ENCODE data around the gene COBLL1. TPM values are rescaled to one million over a fixed set of nuclear protein-coding genes. Genes with fewer than 3 reads are reported as not detected.

The COBLL1 gene
- total RNA-seq, 1 experiment from 2014 or later, result 42.1 TPM

GRCh38 chr2:164859251-164859818, 17.7 kb upstream of the COBLL1 start:
- BruUV-seq (replicated peaks), result no TSS peak
- Mint-ChIP-seq H3K36me3 (ENCODE audit: insufficient read depth, unreplicated experiment) (no peaks in the 10 kb centered on the region), H3K27ac (ENCODE audit: unreplicated experiment) (no peak overlapping the region), H3K9me3 (ENCODE audit: unreplicated experiment) (peaks cover 9% of the 10 kb centered on the region), H3K27me3 (ENCODE audit: insufficient read depth, unreplicated experiment) (no peaks in the 10 kb centered on the region), H3K4me1 (ENCODE audit: low read depth, unreplicated experiment) (no peaks in the 10 kb centered on the region), H3K4me3 (ENCODE audit: unreplicated experiment) (no peak overlapping the region)
- CTCF ChIA-PET, result no interaction called here
- no peak for TF ChIP-seq CTCF (IDR thresholded peaks at IDR 0.05; ENCODE audit: insufficient read depth in 1 of 2, low read depth in 1 of 2, low read length in 1 of 2, severe bottlenecking in 1 of 2, unreplicated experiment in 1 of 2)
- intact Hi-C loops (cut with micrococcal nuclease; ENCODE audit: unreplicated experiment), result no loop called here
- no peaks in the 10 kb centered on the region for H3K9me3 ChIP-seq
- no peak for DNase-seq
- no peak overlapping the region for H3K4me3 ChIP-seq (ENCODE audit: low read depth, low read length)
- H3K27me3 ChIP-seq (replicated peaks; ENCODE audit: control insufficient read depth, insufficient read depth, low read length), result no peaks in the 10 kb centered on the region
- H3K36me3 ChIP-seq (ENCODE audit: control insufficient read depth, insufficient read depth, low read length), result no peaks in the 10 kb centered on the region
- no peaks in the 10 kb centered on the region for H3K4me1 ChIP-seq
- POLR2A ChIA-PET, result no interaction called here

- ChIA-PET POLR2A (no interaction called here), CTCF (interaction anchor here (1.0 kb wide), 1 partner anchor 10 kb away, joined by 5 read pairs; the partner anchor contains the start of gene COBLL1)
- Mint-ChIP-seq H3K9me3 (ENCODE audit: unreplicated experiment) (no peaks in the 10 kb centered on the region), H3K4me1 (ENCODE audit: low read depth, unreplicated experiment) (no peaks in the 10 kb centered on the region), H3K27ac (ENCODE audit: unreplicated experiment) (no peak overlapping the region), H3K36me3 (ENCODE audit: insufficient read depth, unreplicated experiment) (no peaks in the 10 kb centered on the region), H3K4me3 (ENCODE audit: unreplicated experiment) (no peak overlapping the region), H3K27me3 (ENCODE audit: insufficient read depth, unreplicated experiment) (no peaks in the 10 kb centered on the region)
- no peaks in the 10 kb centered on the region for H3K36me3 ChIP-seq (ENCODE audit: control insufficient read depth, insufficient read depth, low read length)
- DNase-seq, result no peak
- no TSS peak for BruUV-seq (replicated peaks)
- TF ChIP-seq CTCF (IDR thresholded peaks at IDR 0.05; ENCODE audit: insufficient read depth in 1 of 2, low read depth in 1 of 2, low read length in 1 of 2, severe bottlenecking in 1 of 2, unreplicated experiment in 1 of 2), result no peak
- no peak overlapping the region for H3K4me3 ChIP-seq (ENCODE audit: low read depth, low read length)
- H3K27me3 ChIP-seq (replicated peaks; ENCODE audit: control insufficient read depth, insufficient read depth, low read length), result no peaks in the 10 kb centered on the region
- intact Hi-C loops (cut with micrococcal nuclease; ENCODE audit: unreplicated experiment), result no loop called here
- H3K4me1 ChIP-seq, result peaks cover 10% of the 10 kb centered on the region; the same call in 1 of the 2 replicates
- H3K9me3 ChIP-seq, result no peaks in the 10 kb centered on the region
Measured at GRCh38 chr2:164852086-164852485, 10.5 kb upstream of the COBLL1 start.

GRCh38 chr2:164850235-164850634, 8.6 kb upstream of the COBLL1 start:
- Histone ChIP-seq H3K36me3 (ENCODE audit: control insufficient read depth, insufficient read depth, low read length) (no peaks in the 10 kb centered on the region), H3K9me3 (no peaks in the 10 kb centered on the region), H3K4me1 (peaks cover 10% of the 10 kb centered on the region; the same call in 1 of the 2 replicates), H3K4me3 (ENCODE audit: low read depth, low read length) (no peak overlapping the region), H3K27me3 (replicated peaks; ENCODE audit: control insufficient read depth, insufficient read depth, low read length) (no peaks in the 10 kb centered on the region)
- no TSS peak for BruUV-seq (replicated peaks)
- CTCF ChIA-PET, result interaction anchor here (0.5 kb wide), 1 partner anchor 1292 kb away, joined by 3 read pairs; no protein-coding TSS in a partner anchor
- Mint-ChIP-seq H3K36me3 (ENCODE audit: insufficient read depth, unreplicated experiment) (no peaks in the 10 kb centered on the region), H3K27me3 (ENCODE audit: insufficient read depth, unreplicated experiment) (no peaks in the 10 kb centered on the region), H3K4me3 (ENCODE audit: unreplicated experiment) (no peak overlapping the region), H3K27ac (ENCODE audit: unreplicated experiment) (no peak overlapping the region), H3K4me1 (ENCODE audit: low read depth, unreplicated experiment) (no peaks in the 10 kb centered on the region), H3K9me3 (ENCODE audit: unreplicated experiment) (no peaks in the 10 kb centered on the region)
- no peak for TF ChIP-seq CTCF (IDR thresholded peaks at IDR 0.05; ENCODE audit: insufficient read depth in 1 of 2, low read depth in 1 of 2, low read length in 1 of 2, severe bottlenecking in 1 of 2, unreplicated experiment in 1 of 2)
- POLR2A ChIA-PET, result interaction anchor here (1.0 kb wide), 1 partner anchor 8 kb away, joined by 3 read pairs; the partner anchor contains the start of gene COBLL1
- no peak for DNase-seq
- intact Hi-C loops (cut with micrococcal nuclease; ENCODE audit: unreplicated experiment), result no loop called here
